Esophagus muscularis mucosa (tissue), 4 donors: ENCODE data around the gene NSDHL.
"Not testable (repeated sequence)": the region's sequence is repeated elsewhere in the genome, so short reads cannot be mapped to it uniquely, and the experiment has no call there.

Source experiments
- CTCF ChIP-seq, 3 experiments: fragments of 200-600 bp in 2 of 3; fragments of 450-650 bp in 1 of 3; sonication (generic) in 2 of 3; IDR thresholded peaks; one replicate each; pipeline ENCODE4 v1.5.1; 2017 to 2019; ENCODE audit warnings: antibody characterized with exemption in 3 of 3, mild to moderate bottlenecking in 2 of 3, moderate library complexity in 1 of 3
- EP300 ChIP-seq: sonication (generic); formaldehyde crosslinking; IDR thresholded peaks from one replicate; pipeline ENCODE4 v1.6.1; 2017; ENCODE audit warnings: antibody characterized with exemption
- POLR2A ChIP-seq: fragments of 450-650 bp; IDR thresholded peaks from one replicate; pipeline ENCODE4 v1.6.1; 2017; ENCODE audit warnings: antibody characterized with exemption, moderate library complexity, mild to moderate bottlenecking, low read depth
- POLR2AphosphoS5 ChIP-seq, 2 donors: sonication (generic); formaldehyde crosslinking; IDR thresholded peaks; one replicate each; pipeline ENCODE4 v1.6.1; 2017; ENCODE audit warnings: antibody characterized with exemption in 2 of 2

- TF ChIP-seq CTCF (IDR thresholded peaks at IDR 0.05); POLR2AphosphoS5 (IDR thresholded peaks at IDR 0.05); POLR2A; EP300: not testable (repeated sequence)
These were observed 79.2 kb downstream of the NSDHL start for GRCh38 chrX:152910018-152910417.
